ENCODE data around the gene NT5DC2. TPM values are rescaled to one million over a fixed set of nuclear protein-coding genes. Genes with fewer than 3 reads are reported as not detected.

Gene NT5DC2
- total RNA-seq, 2 experiments from 2014 or later, result 46.9 to 49.5 TPM

DNA sequence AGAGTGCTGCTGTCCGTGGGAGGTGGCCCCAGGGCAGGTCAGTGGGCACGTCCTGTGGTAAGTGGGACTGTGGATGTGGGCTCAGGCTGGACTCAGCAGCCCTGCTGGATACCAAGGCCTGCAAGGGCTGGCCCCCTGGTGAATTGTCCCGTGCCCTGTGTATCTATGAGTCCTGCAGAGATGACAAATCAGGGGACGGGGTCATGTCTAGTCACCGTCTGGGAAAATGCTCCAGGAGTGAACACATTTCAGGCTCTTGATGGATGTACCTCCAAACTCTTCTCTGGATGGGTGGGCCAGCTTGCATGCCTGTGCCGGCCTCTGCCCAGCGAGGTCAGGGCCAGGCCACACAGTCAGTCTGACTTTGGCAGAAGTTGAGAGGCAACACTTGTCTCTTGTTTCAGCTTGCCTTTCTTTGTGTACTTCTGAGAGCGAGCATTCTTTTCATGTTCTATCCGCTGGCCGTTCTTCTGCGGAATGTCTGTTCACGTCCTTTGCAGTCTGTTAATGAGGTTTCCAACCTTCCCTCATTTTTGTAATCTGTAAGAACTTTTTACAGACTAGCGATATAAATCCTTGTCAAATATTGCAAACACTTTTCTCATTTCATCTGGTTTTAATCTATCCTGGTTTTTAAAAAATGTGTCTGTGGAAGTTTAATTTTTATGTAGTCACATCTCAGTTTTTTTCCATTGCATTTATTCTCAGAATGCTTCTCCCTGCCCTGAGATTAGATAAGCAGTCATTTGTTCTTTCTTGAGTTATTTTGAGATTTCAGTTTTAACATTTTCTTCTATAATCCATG lies 49.9 kb downstream of the NT5DC2 start:
- CTCF ChIA-PET, result no interaction called here
- intact Hi-C loops (cut with micrococcal nuclease), result no loop called here

DNA sequence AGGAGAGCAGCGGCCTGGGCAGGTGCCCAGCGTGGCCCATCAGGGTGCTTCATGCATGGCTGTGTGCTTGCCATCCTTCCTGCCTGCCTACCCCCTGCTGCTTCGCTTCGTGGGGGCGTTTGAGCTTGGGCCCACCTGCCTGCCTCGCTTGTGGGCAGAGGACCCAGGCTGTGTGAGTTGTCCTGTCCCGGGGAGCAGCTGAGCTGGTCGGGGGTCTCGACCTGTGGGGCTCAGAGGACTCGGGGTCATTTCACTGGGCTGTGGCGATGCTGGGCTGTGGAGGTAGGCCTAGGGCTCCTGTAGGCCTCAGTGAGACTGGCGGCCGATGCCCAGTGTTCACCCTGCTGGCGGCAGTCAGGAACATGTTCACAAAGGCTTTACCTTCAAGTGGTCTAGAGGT lies 50.6 kb downstream of the NT5DC2 start:
- CTCF ChIA-PET, result interaction anchor here (0.6 to 1.9 kb wide), 2 partner anchors 15 to 199 kb away, joined by 3 to 4 read pairs; no protein-coding TSS in a partner anchor

More for the DNA sequence above, 49.9 kb downstream of the NT5DC2 start:
- peaks cover 33% of the 10 kb centered on the region for H3K36me3 Mint-ChIP-seq
- POLR2A ChIA-PET, result no interaction called here
- DNase-seq, result no peak
- H3K9me3 Mint-ChIP-seq, result no peaks in the 10 kb centered on the region
- H3K27ac Mint-ChIP-seq, result no peak overlapping the region
- H3K4me3 Mint-ChIP-seq, result no peak overlapping the region
- no peaks in the 10 kb centered on the region for H3K4me1 Mint-ChIP-seq (ENCODE audit: low read depth)
- H3K27me3 Mint-ChIP-seq, result no peaks in the 10 kb centered on the region

DNA sequence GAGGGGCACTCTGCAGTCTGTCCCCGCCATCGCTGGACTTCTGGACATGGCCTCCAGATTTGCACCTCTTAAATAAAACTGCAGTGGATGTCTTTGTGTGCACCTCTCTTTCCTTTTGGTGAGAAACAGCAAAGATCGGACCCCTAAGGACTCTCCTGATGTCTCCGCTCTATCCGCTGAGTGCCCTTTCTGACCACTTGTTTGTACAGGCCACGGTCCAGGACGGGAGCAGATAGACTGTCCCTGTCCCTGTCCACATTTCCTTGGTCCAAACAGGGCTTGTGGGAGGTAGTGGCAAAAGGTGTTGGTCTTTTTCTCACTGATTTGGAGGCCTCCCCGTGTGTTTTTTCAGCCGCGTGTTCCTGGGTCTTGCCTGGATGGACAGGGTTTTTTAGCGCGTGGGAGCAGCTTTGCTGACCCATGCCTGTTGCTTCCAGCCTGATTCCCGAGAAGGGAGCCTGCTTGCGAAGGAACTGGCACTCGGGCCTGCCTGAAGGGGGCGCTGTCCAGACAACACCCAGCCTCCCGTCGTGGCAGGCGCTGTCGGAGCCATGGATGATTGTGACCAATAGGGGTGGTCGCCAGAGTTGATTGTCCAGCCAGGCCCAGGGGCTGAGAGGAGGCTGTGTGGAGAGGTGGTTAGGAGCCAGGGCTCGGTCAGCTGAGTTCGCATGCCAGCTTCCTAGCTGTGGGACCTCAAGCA lies 51.7 kb downstream of the NT5DC2 start:
- H3K4me1 Mint-ChIP-seq (ENCODE audit: low read depth), result no peaks in the 10 kb centered on the region
- peak; percentile 26 for DNase-seq
- intact Hi-C loops (cut with micrococcal nuclease), result no loop called here
- H3K4me3 Mint-ChIP-seq, result no peak overlapping the region
- no peaks in the 10 kb centered on the region for H3K9me3 Mint-ChIP-seq
- H3K27ac Mint-ChIP-seq, result no peak overlapping the region
- no peaks in the 10 kb centered on the region for H3K27me3 Mint-ChIP-seq
- H3K36me3 Mint-ChIP-seq, result peaks cover 34% of the 10 kb centered on the region
- POLR2A ChIA-PET, result no interaction called here
- CTCF ChIA-PET, result interaction anchor here (1.0 to 1.9 kb wide), 3 partner anchors 16 to 30 kb away, joined by 4 to 5 read pairs (median 4); no protein-coding TSS in a partner anchor

More for the DNA sequence above, 50.6 kb downstream of the NT5DC2 start:
- H3K27me3 Mint-ChIP-seq, result no peaks in the 10 kb centered on the region
- POLR2A ChIA-PET, result no interaction called here
- H3K4me3 Mint-ChIP-seq, result no peak overlapping the region
- no peaks in the 10 kb centered on the region for H3K9me3 Mint-ChIP-seq
- intact Hi-C loops (cut with micrococcal nuclease), result no loop called here
- peaks cover 33% of the 10 kb centered on the region for H3K36me3 Mint-ChIP-seq
- DNase-seq, result no peak
- H3K4me1 Mint-ChIP-seq (ENCODE audit: low read depth), result no peaks in the 10 kb centered on the region
- H3K27ac Mint-ChIP-seq, result no peak overlapping the region

DNA sequence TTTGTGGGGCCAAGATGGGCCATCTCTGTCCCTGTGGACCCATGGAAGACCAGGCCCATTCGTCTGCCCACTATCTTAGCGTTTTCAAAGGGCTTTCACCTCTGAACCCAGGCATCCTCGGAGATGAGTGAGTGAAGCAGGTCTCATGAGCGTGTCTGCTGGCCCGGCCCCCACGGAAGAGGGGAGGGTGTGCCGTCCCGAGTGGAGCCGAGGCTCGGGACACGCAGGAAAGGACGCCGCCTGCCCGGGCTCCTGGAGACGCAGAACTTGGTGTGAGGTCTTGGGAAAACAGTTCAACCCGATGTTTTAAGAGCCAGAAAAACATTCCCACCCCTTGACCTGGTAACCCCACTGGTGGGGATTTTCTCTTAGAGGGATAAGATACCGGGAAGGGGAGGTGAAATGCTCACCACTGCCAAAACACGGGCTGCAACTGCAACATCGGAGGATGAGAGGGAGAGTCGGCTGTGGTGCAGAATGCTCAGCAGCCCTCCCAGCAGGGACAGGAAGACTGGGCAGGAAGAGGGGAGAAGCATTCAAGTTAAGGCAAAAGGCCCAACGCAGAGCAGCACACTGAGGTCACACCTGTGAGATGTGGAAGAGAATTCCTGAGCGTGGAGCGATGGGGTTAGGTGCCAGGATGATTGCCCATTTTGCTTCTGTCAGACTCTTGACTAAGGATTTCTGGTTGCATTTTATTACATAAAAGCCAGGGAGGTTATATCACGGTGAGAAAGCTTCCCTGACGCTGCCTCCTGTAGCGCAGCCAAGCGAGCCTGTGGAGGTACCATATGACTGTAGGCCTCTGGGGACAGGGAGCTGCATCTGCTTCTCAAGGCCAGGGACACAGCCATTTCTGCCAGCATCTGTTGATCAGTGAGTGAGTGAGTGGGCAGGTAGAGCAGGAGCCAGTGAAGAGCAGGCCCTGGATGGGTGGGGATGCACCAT lies 52.6 kb downstream of the NT5DC2 start:
- ChIA-PET CTCF (interaction anchor here (1.4 to 1.9 kb wide), 2 partner anchors 17 to 24 kb away, joined by 4 read pairs; no protein-coding TSS in a partner anchor), POLR2A (no interaction called here)
- no peaks in the 10 kb centered on the region for H3K9me3 Mint-ChIP-seq
- no peaks in the 10 kb centered on the region for H3K4me1 Mint-ChIP-seq (ENCODE audit: low read depth)
- H3K4me3 Mint-ChIP-seq, result no peak overlapping the region
- no peak overlapping the region for H3K27ac Mint-ChIP-seq
- no peaks in the 10 kb centered on the region for H3K27me3 Mint-ChIP-seq
- no peak for DNase-seq
- intact Hi-C loops (cut with micrococcal nuclease), result no loop called here
- H3K36me3 Mint-ChIP-seq, result peaks cover 34% of the 10 kb centered on the region

DNA sequence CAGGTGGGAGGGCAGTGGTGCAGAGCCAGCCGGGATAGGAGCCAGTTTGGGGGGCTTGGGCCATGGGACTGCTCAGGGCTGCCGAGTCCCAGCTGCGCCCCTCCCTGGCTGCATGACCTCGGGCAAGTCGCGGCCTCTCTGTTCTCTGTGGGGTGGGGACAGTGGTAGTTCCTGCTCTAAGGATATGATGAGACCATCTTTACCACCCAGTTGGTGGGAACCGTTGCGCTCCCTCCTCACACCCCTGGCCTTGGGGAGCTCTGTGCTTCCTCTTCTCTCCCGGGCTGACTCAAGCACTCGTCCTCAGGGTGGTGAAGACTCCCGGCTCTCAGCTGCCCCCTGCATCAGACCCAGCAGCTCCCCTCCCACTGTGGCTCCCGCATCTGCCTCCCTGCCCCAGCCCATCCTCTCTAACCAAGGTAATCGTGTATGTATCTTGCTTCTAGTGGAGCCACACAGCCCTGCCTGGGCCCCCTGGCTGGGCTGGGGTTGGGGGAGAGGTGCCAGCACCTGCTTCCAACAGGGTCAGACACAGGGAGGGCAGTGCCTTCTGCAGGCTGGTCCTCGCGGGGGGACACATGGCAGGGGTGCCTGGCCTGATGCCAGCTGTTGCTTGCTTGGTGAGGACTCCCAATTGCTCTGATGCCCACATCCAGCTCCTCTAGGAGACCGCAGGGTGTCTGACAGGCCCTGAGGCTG lies 53.6 kb downstream of the NT5DC2 start:
- CTCF ChIA-PET, result no interaction called here
- Mint-ChIP-seq H3K27me3 (no peaks in the 10 kb centered on the region), H3K4me1 (ENCODE audit: low read depth) (no peaks in the 10 kb centered on the region), H3K36me3 (peaks cover 28% of the 10 kb centered on the region), H3K9me3 (no peaks in the 10 kb centered on the region), H3K27ac (no peak overlapping the region), H3K4me3 (no peak overlapping the region)
- POLR2A ChIA-PET, result no interaction called here
- DNase-seq, result no peak
- intact Hi-C loops (cut with micrococcal nuclease), result no loop called here

DNA sequence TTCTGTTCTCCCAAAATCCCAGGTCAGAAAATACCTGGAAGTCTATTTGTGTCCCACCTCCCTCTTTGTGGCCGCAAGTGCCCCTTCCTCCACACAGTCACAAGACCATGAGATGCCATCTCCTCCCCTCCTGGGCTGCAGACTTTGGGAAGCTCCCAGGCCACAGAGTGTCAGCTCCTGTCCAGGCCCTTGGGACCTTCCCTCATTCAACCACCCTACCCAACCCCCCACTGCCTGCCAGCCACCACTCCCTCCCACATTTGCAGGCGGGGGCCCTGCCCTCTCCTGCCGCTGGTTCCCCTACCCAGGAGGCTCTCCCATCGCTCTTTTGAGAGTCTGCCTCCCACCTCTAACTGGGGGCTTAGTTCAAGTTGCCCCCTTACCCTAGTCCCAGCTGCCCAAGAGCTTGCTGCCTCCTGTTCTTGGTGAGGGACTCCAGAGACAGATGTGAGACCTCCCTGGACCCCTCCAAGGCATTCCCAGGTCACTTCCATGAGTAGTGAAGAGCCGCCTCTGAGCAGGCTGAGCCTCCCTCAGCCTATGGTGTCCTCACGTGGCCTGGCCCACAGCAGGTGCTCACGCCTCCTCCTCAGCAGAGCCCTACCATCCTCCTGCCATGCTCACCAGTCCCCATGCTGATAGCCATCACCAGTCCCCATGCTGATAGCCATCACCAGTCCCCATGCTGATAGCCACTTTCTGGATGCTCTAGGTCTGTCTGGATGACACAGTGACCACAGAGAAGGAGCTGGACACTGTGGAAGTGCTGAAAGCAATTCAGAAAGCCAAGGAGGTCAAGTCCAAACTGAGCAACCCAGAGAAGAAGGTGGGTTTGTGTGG lies 54.4 kb downstream of the NT5DC2 start:
- no peaks in the 10 kb centered on the region for H3K9me3 Mint-ChIP-seq
- H3K4me1 Mint-ChIP-seq (ENCODE audit: low read depth), result no peaks in the 10 kb centered on the region
- DNase-seq, result no peak
- POLR2A ChIA-PET, result no interaction called here
- no peak overlapping the region for H3K4me3 Mint-ChIP-seq
- no peaks in the 10 kb centered on the region for H3K27me3 Mint-ChIP-seq
- CTCF ChIA-PET, result no interaction called here
- no peak overlapping the region for H3K27ac Mint-ChIP-seq
- H3K36me3 Mint-ChIP-seq, result peaks cover 28% of the 10 kb centered on the region
- intact Hi-C loops (cut with micrococcal nuclease), result no loop called here

DNA sequence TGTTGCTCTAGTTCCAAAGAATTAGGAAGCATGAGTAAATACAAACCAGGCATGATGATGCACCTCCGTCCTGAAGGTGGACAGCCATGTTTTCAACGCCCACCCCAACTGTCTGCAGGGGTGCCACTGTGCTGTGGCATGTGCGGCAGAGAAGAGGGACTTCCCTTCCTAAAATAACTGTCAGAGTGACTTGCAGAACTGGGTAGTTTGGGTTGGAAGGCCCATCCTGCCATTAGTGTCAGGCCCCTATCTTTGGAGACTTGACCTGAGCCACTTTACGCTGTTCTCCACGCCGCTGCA lies 55.9 kb downstream of the NT5DC2 start:
- Mint-ChIP-seq H3K9me3 (no peaks in the 10 kb centered on the region), H3K36me3 (peaks cover 38% of the 10 kb centered on the region), H3K4me3 (no peak overlapping the region), H3K27me3 (no peaks in the 10 kb centered on the region), H3K4me1 (ENCODE audit: low read depth) (no peaks in the 10 kb centered on the region), H3K27ac (no peak overlapping the region)
- DNase-seq, result no peak
- ChIA-PET CTCF (no interaction called here), POLR2A (no interaction called here)
- intact Hi-C loops (cut with micrococcal nuclease), result no loop called here

DNA sequence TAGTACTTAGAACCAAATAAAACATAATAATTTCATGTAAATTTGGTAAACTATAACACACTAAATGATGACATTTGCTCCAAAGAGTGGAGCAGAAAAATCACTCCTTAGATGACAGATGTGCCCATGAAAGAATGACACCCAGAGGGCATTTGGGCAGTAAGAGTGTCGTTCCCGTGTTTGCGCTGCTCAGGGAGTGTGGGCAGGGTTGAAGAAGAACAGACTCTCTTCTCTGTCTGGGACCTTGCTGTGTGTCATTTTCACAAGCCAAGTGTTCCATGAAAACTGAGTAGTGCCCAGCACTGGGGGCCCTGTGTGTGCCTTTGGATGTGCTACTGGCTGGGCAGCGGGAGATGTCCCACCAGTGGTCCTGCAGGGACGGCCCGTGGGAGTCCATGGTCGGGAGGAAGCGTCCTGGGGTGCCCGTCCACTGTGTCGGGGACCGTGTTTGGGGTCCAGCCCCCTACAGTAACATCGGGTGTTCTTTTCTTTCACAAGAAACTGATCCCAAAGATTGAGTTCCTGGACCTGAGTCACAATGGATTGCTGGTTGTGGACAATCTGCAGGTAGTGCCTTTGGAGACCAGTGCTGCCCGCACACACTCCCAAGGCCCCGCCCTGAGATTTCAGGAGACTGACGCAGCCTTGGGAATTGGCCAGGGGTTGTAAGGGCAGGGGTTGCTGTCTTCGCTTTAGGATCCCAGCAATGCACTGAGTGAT lies 56.4 kb downstream of the NT5DC2 start:
- Mint-ChIP-seq H3K4me1 (ENCODE audit: low read depth) (no peaks in the 10 kb centered on the region), H3K9me3 (no peaks in the 10 kb centered on the region), H3K27ac (no peak overlapping the region), H3K27me3 (no peaks in the 10 kb centered on the region), H3K4me3 (no peak overlapping the region), H3K36me3 (peaks cover 40% of the 10 kb centered on the region)
- ChIA-PET CTCF (no interaction called here), POLR2A (interaction anchor here (0.7 kb wide), 1 partner anchor 356 kb away, joined by 3 read pairs; no protein-coding TSS in a partner anchor)
- DNase-seq, result no peak
- intact Hi-C loops (cut with micrococcal nuclease), result no loop called here
